HG02885 (cell line): ENCODE measurements around the gene SLIT1.

Experiments
- ATAC-seq: cut with Tn5 transposase; IDR thresholded peaks from one replicate; pipeline ENCODE4 v1.9.1; 2021; ENCODE audit warnings: mild to moderate bottlenecking; ENCODE audit not compliant: unreplicated experiment, poor library complexity

Gene SLIT1

GRCh38 chr10:97204826-97205679 lies 19.3 kb upstream of the SLIT1 start:
- no peak for ATAC-seq

GRCh38 chr10:97203220-97203619 lies 17.5 kb upstream of the SLIT1 start:
- ATAC-seq, result no peak

GRCh38 chr10:97200616-97201015 lies 14.9 kb upstream of the SLIT1 start:
- ATAC-seq, result no peak

GRCh38 chr10:97199152-97199551 lies 13.4 kb upstream of the SLIT1 start:
- ATAC-seq, result no peak

DNA sequence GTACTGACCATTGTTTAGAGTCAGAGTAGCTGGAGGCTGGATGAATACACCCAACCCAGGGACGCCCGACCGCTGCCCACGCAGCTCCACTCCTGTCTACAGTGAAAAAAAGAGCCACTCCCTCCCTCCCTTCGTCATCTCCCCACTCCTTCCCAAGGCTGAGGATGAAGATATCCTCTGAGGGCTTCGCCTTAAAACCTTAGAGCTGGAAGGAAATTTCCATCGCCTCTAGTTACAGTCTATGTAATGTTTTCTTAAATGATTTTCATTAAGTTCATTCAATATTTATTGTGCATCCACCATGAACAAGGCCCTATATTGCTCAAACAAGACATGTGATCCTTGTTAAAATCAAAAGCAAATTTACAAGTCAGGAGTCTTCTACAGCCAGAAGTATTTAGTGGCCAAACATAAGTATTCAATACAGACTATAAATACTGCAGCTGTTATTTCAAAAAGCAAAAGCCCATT lies 11.3 kb upstream of the SLIT1 start:
- no peak for ATAC-seq

GRCh38 chr10:97196223-97197029 lies 10.7 kb upstream of the SLIT1 start:
- peak; percentile 78 for ATAC-seq

DNA sequence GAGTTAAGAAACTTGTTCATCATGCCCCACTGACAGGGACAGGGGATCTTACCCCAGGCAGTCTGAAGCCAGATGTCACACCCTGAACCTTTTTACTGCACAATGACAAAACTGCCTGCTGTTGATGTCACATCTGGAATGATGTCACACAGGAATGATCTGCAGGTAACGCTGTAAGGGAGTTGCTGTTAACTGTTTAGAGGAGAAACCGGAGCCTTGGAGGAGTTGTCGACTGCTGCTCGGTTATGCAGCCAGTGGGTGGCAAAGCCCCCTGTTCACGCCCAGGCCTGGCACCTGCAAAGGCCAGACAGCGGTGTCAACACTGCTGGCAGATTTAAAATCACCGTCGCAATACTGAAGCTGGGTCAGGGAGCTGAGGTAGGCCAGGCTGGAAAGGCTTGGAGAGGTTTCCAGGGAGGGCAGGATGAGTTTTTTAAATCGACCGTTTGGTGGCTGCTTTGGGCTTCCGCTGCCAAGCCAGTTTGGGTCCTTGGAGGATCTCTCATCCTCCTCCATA lies 10.0 kb upstream of the SLIT1 start:
- ATAC-seq, result no peak

- ATAC-seq, result no peak
These were observed 7.2 kb upstream of the SLIT1 start for GRCh38 chr10:97192952-97193435.

DNA sequence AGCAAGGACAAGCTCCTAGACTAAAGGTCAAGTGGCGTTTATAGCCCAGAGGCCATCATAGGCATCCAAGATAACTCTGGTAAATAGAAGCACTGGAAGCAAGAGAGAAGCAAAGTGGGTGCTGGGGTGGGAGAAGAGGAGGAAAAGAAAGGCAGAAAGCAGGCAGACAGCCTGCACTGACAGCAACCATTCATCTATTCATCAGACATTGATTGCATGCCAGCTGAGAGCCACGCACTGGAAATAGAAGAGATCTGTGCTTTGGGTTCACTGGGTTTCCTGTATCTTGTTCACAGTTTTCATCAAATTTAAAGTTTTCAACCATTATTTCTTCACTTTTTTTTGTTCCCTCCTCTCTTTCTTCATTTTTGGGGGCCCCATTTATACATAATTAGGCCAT lies 4.7 kb upstream of the SLIT1 start:
- ATAC-seq, result no peak

GRCh38 chr10:97188261-97188711 lies 2.5 kb upstream of the SLIT1 start:
- ATAC-seq, result no peak

GRCh38 chr10:97186911-97187310 lies 1.2 kb upstream of the SLIT1 start:
- no peak for ATAC-seq

GRCh38 chr10:97184971-97185325 lies 811 bp downstream of the SLIT1 start:
- no peak for ATAC-seq

- no peak for ATAC-seq
These were observed 2.4 kb downstream of the SLIT1 start for GRCh38 chr10:97183314-97183713.

DNA sequence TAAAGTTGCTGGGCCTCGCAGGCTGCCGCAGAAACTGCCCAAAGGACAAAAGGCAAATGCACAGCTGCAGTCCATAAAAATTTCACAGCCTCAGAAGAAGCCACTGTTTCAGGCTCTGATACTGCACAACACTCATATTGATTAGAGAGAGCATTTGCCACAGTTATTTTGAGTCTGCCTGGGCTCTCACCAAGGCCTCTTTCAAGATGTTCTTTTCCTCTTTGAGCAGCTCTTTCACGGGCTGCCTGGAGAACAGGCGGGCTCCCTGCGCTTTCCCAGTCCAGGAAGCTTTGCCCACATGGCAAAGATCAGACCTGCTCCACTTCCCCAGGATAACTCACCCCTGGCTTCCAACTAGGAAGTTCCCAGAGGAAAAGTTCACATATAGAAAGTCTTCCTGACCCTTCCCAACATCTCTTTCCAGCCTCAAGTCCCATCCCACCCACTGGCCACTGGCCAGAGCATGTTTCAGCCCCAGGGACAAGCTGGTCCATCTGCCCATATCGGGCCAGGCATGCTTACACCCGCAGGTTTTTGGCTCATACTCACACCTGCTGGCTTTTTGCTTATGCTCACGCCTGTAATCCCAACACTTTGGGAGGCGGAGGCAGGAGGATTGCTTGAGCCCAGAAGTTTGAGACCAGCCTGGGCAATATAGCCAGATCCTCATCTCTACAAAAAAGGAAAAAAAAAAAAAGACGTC lies 3.3 kb downstream of the SLIT1 start:
- no peak for ATAC-seq

DNA sequence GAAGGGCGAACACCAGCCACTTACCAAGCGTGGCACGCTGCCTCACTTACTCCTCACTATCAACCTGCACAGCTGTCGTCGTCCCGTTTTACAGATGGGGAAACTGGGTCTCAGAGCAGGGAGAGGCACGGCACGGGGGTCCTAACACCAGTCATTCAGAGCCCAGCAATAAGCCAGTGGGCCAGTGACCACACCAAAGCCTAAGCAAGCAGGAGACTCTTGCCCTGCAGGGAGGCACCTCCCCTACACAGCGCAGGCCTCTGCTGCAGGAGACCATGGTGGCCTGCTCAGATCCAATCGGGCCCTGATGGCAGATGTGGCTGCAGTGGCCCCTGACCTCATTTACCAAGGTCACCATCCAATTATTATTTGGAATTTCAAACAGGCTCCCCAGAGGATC lies 4.8 kb downstream of the SLIT1 start:
- ATAC-seq, result no peak

DNA sequence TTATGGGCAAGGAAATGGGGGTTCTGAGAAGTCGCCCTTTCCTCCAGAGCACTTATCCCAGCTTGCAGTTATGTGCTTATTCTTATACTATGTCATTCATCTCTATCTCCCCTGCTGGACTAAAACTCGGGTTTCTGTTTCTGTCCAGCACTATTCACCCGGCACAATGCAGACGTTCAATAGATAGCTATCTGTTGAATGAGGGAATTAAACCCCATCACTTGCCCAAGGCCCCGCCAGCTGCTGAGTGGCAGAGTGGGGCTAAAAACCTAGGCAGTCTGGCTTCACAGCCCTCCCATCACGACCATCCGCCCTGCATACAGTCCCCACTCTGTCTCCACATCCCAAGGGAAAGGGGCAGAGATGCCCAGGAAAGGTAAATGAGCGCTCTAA lies 5.4 kb downstream of the SLIT1 start:
- no peak for ATAC-seq

DNA sequence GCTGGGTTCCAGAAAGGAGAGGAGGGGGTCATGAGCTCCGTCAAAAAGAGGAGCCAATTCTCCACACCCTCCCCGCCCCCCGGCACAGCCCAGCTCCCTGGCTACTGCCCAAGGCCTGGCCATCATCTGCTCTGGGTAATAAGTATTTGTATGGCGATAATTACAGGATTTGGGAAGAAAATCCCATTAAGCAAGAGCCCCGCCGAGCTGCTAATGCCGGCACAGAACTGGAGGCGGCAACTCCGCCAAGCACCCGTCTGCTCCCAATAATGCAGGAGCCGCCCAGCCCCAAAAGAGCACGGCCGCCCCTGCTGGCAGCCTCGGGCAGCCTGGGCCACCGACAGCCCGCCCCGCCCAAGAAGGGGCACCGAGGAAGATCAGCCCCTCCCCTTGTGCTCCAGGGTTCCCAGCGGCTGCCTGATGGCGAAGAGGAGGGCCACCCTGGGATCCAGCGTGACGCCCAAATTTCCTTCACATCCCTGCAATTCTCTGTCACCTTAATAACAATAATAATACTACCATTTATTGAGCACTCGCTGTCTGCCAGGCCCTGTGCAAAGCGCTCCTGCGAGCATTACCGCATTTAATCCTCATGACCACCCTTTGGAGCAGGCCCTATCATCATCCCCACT lies 5.9 kb downstream of the SLIT1 start:
- no peak for ATAC-seq

- no peak for ATAC-seq
These were observed 6.4 kb downstream of the SLIT1 start for GRCh38 chr10:97179311-97179710.

GRCh38 chr10:97178074-97178473 lies 7.7 kb downstream of the SLIT1 start:
- ATAC-seq, result no peak

DNA sequence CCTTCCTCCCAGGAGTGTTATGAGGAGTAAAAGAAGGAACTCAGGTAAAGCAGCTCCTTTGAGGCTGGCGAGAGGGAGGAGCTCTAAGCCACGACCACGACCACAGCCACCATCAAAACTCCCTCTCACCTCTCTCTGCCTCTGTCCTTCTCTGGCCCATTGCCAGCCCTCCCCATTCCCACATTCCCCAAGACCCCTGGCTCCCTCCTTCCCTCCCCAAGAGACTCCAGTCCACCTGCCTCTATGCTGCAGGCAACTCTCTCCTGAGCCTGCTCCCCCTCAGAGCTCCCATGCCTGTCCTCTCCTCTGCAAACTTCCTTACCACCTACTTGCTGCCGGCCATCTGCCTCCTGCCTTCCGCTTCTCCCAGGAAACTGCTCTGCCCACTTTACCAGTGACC lies 9.5 kb downstream of the SLIT1 start:
- no peak for ATAC-seq
